C4-2B (cell line): Measurements from ENCODE around the gene PIAS4.

Experiments used
- H3K27ac ChIP-seq: fragments of 450-650 bp; 2 replicates; pipeline ENCODE4 v1.5.1; 2017
- ZFX ChIP-seq: fragments of 450-650 bp; IDR thresholded peaks from 2 replicates; pipeline ENCODE4 v1.6.1; 2017
- TF ChIP-seq, protein P1 (sequence below): fragments of 450-650 bp; conservative IDR thresholded peaks from 2 replicates; pipeline ENCODE4 v1.5.1; 2017; ENCODE audit warnings: mild to moderate bottlenecking

The PIAS4 gene

DNA sequence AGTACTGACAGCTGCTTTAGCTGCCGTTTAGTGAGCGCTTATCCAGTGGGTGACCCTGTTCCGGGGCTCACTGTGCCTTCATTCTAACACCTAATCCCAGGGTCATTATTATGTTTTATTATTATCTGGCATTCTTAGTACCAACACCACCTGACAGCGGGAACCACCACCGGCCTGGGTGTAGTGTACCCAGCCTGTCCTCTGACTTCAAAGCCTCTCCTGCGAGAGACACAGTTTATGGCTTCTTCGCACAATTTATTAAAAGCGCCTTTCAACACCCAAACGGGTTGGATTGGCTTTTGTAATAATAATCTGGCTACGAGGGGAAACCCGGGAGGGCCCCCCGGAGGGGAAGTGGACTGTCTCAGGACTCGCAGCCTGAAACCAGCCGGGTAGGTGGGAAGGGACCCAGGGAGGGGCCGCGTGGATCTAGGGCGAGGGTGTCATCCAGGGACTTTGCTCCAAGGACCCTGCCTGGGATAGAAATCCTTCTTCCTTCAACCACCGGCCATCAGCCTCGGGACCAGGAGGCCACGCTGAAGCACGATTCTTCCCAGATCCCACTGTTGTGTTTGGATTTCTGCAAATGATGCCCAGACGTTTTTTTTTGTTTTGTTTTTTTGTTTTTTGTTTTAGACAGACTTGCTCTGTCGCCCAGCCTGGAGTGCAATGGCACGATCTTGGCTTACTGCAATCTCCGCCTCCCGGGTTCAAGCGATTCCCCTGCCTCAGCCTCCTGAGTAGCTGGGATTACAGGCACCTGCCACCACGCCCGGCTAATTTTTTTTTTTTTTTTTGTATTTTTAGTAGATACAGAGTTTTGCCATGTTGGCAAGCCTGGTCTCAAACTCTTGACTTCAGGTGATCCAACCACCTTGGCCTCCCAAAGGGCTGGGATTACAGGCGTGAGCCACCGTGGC, 60.8 kb downstream of the PIAS4 start:
- no peak overlapping the region for H3K27ac ChIP-seq
- TF ChIP-seq, protein P1, sequence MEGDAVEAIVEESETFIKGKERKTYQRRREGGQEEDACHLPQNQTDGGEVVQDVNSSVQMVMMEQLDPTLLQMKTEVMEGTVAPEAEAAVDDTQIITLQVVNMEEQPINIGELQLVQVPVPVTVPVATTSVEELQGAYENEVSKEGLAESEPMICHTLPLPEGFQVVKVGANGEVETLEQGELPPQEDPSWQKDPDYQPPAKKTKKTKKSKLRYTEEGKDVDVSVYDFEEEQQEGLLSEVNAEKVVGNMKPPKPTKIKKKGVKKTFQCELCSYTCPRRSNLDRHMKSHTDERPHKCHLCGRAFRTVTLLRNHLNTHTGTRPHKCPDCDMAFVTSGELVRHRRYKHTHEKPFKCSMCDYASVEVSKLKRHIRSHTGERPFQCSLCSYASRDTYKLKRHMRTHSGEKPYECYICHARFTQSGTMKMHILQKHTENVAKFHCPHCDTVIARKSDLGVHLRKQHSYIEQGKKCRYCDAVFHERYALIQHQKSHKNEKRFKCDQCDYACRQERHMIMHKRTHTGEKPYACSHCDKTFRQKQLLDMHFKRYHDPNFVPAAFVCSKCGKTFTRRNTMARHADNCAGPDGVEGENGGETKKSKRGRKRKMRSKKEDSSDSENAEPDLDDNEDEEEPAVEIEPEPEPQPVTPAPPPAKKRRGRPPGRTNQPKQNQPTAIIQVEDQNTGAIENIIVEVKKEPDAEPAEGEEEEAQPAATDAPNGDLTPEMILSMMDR, result no peak
- no peak for TF ChIP-seq ZFX

DNA sequence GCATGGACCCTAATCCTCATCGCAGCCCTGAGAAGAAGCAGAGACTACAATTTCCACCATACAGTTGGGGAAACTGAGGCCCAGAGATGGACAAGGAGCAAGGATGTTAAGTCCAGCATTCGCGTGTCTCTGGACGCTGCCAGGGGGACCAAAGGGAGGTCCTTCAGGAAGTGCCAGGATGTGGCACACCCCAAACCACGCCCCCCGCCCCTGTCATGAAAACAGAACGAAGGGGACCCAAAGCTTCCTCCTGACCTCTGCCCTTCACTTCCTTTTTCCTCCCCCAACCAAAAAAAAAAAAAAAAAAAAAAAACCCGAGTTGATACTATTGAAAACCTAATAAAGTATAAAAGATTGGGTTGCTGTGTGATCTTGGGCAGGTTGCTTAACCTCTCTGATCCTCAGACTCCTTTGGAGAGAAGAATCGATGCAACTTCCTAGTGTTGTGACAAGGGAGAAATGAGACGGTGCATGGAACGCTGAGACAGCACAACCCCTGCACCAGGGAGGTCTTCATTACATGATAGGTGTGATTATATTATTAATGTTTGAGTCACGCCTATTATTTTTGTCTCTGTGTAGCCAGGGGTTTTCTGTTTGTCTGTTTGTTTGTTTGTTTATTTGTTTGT, 61.9 kb downstream of the PIAS4 start:
- H3K27ac ChIP-seq, result no peak overlapping the region
- TF ChIP-seq ZFX, result no peak
- TF ChIP-seq, protein P1, result no peak

- TF ChIP-seq, protein P1, result no peak
- no peak for TF ChIP-seq ZFX
Observed at GRCh38 chr19:4071610-4072009, 64.1 kb downstream of the PIAS4 start.

GRCh38 chr19:4075373-4075772, 67.8 kb downstream of the PIAS4 start:
- TF ChIP-seq ZFX, result no peak
- TF ChIP-seq, protein P1, result no peak
- no peak overlapping the region for H3K27ac ChIP-seq

More at GRCh38 chr19:4071610-4072009, 64.1 kb downstream of the PIAS4 start:
- no peak overlapping the region for H3K27ac ChIP-seq

- H3K27ac ChIP-seq, result no peak overlapping the region
- no peak for TF ChIP-seq ZFX
- TF ChIP-seq, protein P1, result no peak
Observed at GRCh38 chr19:4077007-4077374, 69.5 kb downstream of the PIAS4 start.

DNA sequence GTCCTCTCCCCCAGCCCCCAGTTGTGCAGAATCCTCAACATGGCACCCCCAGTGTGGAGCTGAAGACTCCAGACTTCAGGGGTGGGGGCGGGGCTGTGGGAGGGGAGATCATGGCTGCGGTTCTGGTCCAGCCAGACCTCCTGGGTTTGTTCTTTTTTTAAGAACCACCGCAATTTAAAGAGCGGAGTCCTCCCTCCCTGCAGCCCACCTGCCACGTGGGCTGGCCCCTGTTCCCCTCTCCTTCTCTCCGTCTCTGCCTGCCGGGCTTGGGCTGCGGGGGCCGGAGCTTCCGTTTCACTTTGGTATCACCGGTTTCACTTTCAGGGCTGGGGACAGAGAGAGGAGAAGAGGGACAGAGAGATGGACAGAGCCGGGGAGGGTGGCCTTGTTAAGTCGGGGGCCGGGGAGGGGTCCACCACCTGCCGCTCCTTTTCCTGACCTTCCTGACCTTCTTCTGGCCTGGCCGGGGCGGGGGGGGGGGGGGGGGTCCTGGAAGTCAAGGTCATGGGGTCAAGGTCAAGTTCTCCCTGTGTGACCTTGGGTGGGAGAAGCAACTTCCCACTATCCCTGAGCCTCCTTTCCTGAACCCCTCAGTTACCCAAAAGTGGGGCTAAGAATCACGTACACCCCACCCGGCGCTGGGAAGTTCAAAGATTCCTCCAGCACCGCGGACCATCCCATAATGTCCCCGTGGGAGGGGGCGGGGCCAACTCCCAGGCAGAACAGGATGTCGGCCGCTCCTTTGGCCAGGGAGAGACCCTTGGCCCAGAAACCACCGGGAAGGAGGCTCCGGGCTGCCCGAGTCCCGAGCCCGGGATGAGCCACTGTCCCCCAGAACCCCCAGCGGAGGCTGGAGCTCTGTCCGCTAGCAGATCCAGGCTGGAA, 70.5 kb downstream of the PIAS4 start:
- H3K27ac ChIP-seq, result no peak overlapping the region
- TF ChIP-seq ZFX, result no peak
- TF ChIP-seq, protein P1, result no peak
